ENCODE data around the gene DLGAP1.

Gene DLGAP1

DNA sequence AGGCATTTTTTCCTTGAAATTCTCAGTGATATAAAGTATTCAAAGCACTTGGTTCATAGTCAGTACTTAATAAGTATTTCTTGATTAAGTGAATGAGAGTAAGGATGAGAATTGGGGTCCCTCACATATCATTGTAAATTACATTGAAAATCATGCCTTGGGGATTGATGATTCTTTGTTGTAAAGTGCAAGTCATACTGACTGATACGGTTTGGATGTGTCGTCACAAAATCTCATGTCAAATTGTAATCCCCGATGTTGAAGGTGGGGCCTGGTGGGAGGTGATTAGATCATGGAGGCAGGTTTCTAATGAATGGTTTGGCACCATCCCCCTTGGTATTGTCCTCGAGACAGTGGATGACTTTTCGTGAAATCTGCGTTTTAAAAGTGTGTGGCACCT lies 385.9 kb downstream of the DLGAP1 start:
- no peaks in the 10 kb centered on the region for H3F3A ChIP-seq (ENCODE audit: insufficient read depth)
- H3K27ac ChIP-seq (ENCODE audit: low read depth, low read length), result no peak overlapping the region
- TF ChIP-seq EZH2phosphoT487 (conservative IDR thresholded peaks at IDR 0.05; ENCODE audit: low read length), result no peak
- TF ChIP-seq, protein P1, sequence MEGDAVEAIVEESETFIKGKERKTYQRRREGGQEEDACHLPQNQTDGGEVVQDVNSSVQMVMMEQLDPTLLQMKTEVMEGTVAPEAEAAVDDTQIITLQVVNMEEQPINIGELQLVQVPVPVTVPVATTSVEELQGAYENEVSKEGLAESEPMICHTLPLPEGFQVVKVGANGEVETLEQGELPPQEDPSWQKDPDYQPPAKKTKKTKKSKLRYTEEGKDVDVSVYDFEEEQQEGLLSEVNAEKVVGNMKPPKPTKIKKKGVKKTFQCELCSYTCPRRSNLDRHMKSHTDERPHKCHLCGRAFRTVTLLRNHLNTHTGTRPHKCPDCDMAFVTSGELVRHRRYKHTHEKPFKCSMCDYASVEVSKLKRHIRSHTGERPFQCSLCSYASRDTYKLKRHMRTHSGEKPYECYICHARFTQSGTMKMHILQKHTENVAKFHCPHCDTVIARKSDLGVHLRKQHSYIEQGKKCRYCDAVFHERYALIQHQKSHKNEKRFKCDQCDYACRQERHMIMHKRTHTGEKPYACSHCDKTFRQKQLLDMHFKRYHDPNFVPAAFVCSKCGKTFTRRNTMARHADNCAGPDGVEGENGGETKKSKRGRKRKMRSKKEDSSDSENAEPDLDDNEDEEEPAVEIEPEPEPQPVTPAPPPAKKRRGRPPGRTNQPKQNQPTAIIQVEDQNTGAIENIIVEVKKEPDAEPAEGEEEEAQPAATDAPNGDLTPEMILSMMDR (IDR thresholded peaks at IDR 0.05; ENCODE audit: insufficient read depth, low read length, poor library complexity, severe bottlenecking), result no peak
- no peaks in the 10 kb centered on the region for H3K9me2 ChIP-seq (replicated peaks; ENCODE audit: insufficient read depth, low read length)
- H3K4me3 ChIP-seq (ENCODE audit: insufficient read depth, low read length, poor library complexity, severe bottlenecking), result no peak overlapping the region
- no peaks in the 10 kb centered on the region for H3K9me3 ChIP-seq (ENCODE audit: insufficient read depth, low read length)
- H3K27me3 ChIP-seq (ENCODE audit: low read length), result no peaks in the 10 kb centered on the region
- no peaks in the 10 kb centered on the region for H4K20me1 ChIP-seq (ENCODE audit: low read depth, low read length)
- H3K79me2 ChIP-seq (ENCODE audit: insufficient read depth, low read length), result no peaks in the 10 kb centered on the region
- no peak overlapping the region for H3K9ac ChIP-seq (ENCODE audit: low read length)
- H3K36me3 ChIP-seq (ENCODE audit: low read length), result no peaks in the 10 kb centered on the region
- H2AFZ ChIP-seq (ENCODE audit: low read depth, low read length, severe bottlenecking), result no peak overlapping the region
- H3K4me2 ChIP-seq (ENCODE audit: low read depth, low read length, poor library complexity, severe bottlenecking), result no peak overlapping the region

DNA sequence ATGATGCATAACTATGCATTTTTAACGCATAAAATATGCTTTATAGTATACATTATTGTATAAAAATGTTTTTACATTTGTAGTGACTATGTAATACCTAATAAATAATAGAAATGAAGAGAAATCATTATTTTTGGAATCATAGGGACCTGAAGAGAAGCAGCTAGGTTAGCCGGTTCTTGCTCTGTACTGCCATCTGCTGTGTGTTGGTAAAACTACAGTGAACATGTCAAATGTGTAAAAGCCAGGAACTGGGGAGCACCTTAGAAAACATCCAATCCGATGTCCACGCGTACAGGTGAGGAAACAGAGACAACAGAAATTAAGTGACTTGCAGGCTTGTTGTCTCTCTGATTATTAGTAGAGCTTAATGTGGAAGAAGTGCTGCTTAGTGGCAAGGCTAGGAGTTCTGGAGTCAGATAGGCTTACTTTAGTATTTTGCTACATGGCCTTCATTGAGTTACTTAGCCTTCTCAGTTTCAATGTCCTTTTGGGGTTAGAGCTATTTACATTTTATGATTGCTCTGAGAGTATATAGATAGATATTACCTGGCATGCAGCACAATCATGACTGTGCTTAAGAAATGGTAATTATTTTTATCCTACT lies 386.5 kb downstream of the DLGAP1 start:
- Histone ChIP-seq H3K4me2 (ENCODE audit: low read depth, low read length, poor library complexity, severe bottlenecking) (no peak overlapping the region), H3K4me3 (ENCODE audit: insufficient read depth, low read length, poor library complexity, severe bottlenecking) (no peak overlapping the region), H3K9ac (ENCODE audit: low read length) (no peak overlapping the region), H3K79me2 (ENCODE audit: insufficient read depth, low read length) (no peaks in the 10 kb centered on the region), H3K9me2 (replicated peaks; ENCODE audit: insufficient read depth, low read length) (no peaks in the 10 kb centered on the region), H3K27me3 (ENCODE audit: low read length) (no peaks in the 10 kb centered on the region), H3K36me3 (ENCODE audit: low read length) (no peaks in the 10 kb centered on the region), H4K20me1 (ENCODE audit: low read depth, low read length) (no peaks in the 10 kb centered on the region), H3F3A (ENCODE audit: insufficient read depth) (no peaks in the 10 kb centered on the region), H3K27ac (ENCODE audit: low read depth, low read length) (no peak overlapping the region), H3K9me3 (ENCODE audit: insufficient read depth, low read length) (no peaks in the 10 kb centered on the region), H2AFZ (ENCODE audit: low read depth, low read length, severe bottlenecking) (no peak overlapping the region)
- TF ChIP-seq EZH2phosphoT487 (conservative IDR thresholded peaks at IDR 0.05; ENCODE audit: low read length), result no peak
- TF ChIP-seq, protein P1 (IDR thresholded peaks at IDR 0.05; ENCODE audit: insufficient read depth, low read length, poor library complexity, severe bottlenecking), result peak; percentile 31

DNA sequence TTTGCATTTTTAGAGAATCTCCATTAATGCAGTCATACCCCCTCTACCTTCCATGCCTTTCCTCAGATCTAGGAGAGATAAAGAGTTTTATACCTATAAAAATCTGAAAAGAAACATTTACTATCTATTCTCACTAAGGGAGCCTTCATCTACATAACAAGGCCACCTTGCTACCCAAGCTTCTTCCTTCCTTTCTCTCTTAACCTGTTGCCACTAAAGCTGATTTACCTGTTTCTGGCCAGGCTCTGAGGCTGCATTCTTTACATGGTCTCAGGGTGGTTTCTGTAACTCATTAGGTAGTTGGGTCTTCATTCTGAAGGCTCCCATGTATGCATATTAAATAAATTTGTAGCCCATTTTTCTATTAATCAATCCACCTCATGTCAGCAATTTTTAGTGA lies 391.6 kb downstream of the DLGAP1 start:
- H3K9ac ChIP-seq (ENCODE audit: low read length), result no peak overlapping the region
- no peaks in the 10 kb centered on the region for H3K9me2 ChIP-seq (replicated peaks; ENCODE audit: insufficient read depth, low read length)
- H3K27me3 ChIP-seq (ENCODE audit: low read length), result no peaks in the 10 kb centered on the region
- no peak overlapping the region for H3K4me3 ChIP-seq (ENCODE audit: insufficient read depth, low read length, poor library complexity, severe bottlenecking)
- H3K4me2 ChIP-seq (ENCODE audit: low read depth, low read length, poor library complexity, severe bottlenecking), result no peak overlapping the region
- no peaks in the 10 kb centered on the region for H3F3A ChIP-seq (ENCODE audit: insufficient read depth)
- H4K20me1 ChIP-seq (ENCODE audit: low read depth, low read length), result no peaks in the 10 kb centered on the region
- H3K79me2 ChIP-seq (ENCODE audit: insufficient read depth, low read length), result no peaks in the 10 kb centered on the region
- no peak overlapping the region for H2AFZ ChIP-seq (ENCODE audit: low read depth, low read length, severe bottlenecking)
- H3K9me3 ChIP-seq (ENCODE audit: insufficient read depth, low read length), result peaks cover 11% of the 10 kb centered on the region
- H3K27ac ChIP-seq (ENCODE audit: low read depth, low read length), result no peak overlapping the region
- TF ChIP-seq EZH2phosphoT487 (conservative IDR thresholded peaks at IDR 0.05; ENCODE audit: low read length), result no peak
- TF ChIP-seq, protein P1 (IDR thresholded peaks at IDR 0.05; ENCODE audit: insufficient read depth, low read length, poor library complexity, severe bottlenecking), result no peak
- H3K36me3 ChIP-seq (ENCODE audit: low read length), result no peaks in the 10 kb centered on the region
